GM12873 (cell line): ENCODE measurements around the gene GABRG3.

Experiments used
- CTCF ChIP-seq: IDR thresholded peaks from 2 replicates; pipeline ENCODE4 v1.5.1; 2012; ENCODE audit warnings: low read depth, mild to moderate bottlenecking, moderate library complexity, low read length, control low read depth; ENCODE audit not compliant: insufficient read depth; ENCODE audit errors: missing control alignments

The GABRG3 gene

GRCh38 chr15:27125185-27125584 is 154.2 kb downstream of the GABRG3 start:
- no peak for TF ChIP-seq CTCF

GRCh38 chr15:27126449-27126848 is 155.5 kb downstream of the GABRG3 start:
- TF ChIP-seq CTCF, result no peak

GRCh38 chr15:27127815-27128570 is 157.0 kb downstream of the GABRG3 start:
- no peak for TF ChIP-seq CTCF

GRCh38 chr15:27133249-27133648 is 162.3 kb downstream of the GABRG3 start:
- TF ChIP-seq CTCF, result no peak

GRCh38 chr15:27134481-27134880 is 163.5 kb downstream of the GABRG3 start:
- no peak for TF ChIP-seq CTCF

- no peak for TF ChIP-seq CTCF
Measured at GRCh38 chr15:27135151-27135550, 164.2 kb downstream of the GABRG3 start.

- TF ChIP-seq CTCF, result no peak
Measured at GRCh38 chr15:27137127-27137526, 166.1 kb downstream of the GABRG3 start.

GRCh38 chr15:27165590-27165989 is 194.6 kb downstream of the GABRG3 start:
- TF ChIP-seq CTCF, result no peak
